GM12892 (cell line): ENCODE results near the gene ZNF595.
A peak's percentile ranks its signal among the peaks of the same experiment; 100 is the strongest.
"Not testable (repeated sequence)": the region's sequence is repeated elsewhere in the genome, so short reads cannot be mapped to it uniquely, and the experiment has no call there.

Experiments
- DNase-seq: peaks from one replicate; pipeline ENCODE4 v3.0.0; 2011; ENCODE audit not compliant: insufficient read length
- FAIRE-seq: peaks from 2 replicates; lab custom pipeline; 2011; peaks lifted over from hg19 to GRCh38; lab: Jason Lieb, UNC
- POLR2A ChIP-seq: IDR thresholded peaks from 2 replicates; pipeline ENCODE4 v1.6.1; 2011; ENCODE audit warnings: low read depth, low read length, control low read depth
- POLR2AphosphoS5 ChIP-seq: IDR thresholded peaks from 2 replicates; pipeline ENCODE4 v1.6.1; 2011; ENCODE audit warnings: low read depth, low read length, control low read depth
- TAF1 ChIP-seq: IDR thresholded peaks from 2 replicates; pipeline ENCODE4 v1.6.1; 2011; ENCODE audit warnings: low read depth, mild to moderate bottlenecking, control low read depth, low read length, borderline replicate concordance

ZNF595 gene

DNA sequence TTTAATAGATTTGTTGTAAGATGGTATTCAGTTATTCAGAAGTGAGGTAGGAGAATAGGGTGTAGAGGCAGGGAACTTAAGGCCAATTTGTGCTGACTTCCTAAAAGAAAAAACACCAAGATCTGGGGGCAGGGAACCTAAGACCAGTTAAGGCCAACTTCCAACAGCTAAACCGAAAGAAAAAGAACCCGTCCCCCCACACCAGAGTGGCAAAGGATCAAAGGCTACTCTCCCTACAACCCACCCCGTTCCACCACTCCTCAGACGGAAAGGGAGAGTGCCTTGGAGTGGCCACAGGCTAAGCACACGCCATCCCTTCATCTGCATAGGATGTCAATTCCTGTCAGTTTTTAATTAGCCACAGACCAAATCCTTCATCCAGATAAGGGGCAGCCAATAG, 67.5 kb downstream of the ZNF595 start:
- TF ChIP-seq POLR2A (no peak), POLR2AphosphoS5 (no peak), TAF1 (no peak)
- FAIRE-seq, result no peak
- no peak for DNase-seq

DNA sequence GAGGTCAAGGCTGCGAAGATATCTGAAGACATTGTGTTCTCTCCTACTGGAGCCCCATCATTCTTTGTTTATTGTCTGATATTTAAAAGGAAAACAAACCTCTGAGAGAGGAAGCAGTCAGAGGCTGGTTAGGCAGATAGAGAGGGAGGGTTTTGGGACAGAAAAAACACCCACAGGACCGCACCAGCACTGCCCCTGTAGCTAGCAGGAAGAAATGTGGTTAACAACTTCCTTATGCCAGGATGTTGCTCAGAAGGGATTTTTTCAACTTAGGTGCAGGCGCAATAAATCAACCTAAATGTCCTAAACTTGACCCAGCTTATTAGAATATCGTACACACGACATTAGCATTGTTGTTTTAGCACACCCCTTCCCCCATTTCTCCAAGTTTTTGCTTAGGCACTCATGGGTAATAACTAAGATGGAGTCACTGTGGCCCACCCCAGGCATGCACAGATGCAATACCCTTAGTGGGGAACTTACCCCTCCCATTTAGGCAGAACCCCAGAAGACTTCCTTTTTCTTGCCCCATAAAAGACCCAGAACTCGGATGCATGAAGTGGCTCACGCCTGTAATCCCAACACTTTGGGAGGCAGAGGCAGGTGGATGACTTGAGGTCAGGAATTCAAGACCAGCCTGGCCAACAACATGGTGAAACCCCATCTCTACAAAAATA, 68.4 kb downstream of the ZNF595 start:
- no peak for TF ChIP-seq TAF1
- TF ChIP-seq POLR2AphosphoS5, result no peak
- no peak for TF ChIP-seq POLR2A
- FAIRE-seq (no peak), DNase-seq (no peak)

DNA sequence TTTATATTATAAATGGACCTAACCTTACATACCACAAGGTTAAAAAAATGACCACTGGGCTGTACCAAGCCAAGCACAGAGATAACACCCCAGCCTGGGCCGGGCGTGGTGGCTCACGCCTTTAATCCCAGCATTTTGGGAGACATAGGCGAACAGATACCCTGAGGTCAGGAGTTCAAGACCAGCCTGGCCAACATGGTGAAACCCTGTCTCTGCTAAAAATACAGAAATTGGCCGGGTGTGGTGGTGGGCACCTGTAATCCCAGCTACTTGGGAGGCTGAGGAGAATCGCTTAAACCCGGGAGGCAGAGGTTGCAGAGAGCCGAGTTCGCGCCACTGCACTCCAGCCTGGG, 70.8 kb downstream of the ZNF595 start:
- DNase-seq, FAIRE-seq: not testable (repeated sequence)

DNA sequence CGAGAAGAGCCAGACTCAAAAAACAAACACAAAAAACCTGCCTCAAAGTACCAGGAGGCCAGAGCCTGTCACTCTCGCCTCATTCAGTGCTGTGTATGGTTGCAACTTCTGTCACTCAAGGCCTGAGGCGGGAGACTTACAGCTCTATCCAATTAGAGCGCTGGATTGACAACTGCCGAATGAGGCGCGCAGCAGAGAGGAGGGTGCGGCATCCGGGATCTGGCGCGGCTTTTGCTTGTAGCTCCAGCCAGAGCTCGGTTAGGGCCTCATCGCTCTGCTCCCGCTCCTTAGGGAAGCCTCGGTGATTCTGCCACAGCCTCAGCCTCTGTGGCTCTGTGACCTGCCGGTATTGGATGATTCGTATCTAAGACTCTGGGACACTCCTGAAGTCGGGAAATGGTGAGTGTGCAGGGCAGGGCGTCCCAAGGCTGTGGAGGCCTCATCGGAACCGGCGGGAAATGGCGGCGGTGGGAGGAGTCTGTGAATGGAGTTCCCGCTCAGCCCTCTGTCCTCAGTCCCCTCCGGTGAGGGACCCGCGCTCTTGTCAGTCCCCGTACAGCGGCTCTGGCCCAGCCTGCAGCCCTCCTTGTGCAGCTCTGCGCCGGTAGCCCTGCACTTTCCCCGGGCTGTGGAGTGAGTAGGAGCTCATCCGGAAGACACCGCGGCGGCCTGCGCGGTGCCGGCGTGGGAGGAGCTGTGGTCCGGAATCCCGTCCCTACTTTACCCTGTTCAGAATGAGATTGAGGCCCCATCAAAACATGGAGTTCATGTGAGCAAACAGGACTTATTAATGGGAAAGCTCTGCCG, 71.4 kb downstream of the ZNF595 start, which contains the start of gene ZNF718:
Gene ZNF718, plus strand, starts transcription at position 227 of the 807 bp plus-strand sequence. Its CDS starts 170 bp downstream, at position 397.
- TF ChIP-seq POLR2AphosphoS5, result peak; percentile 84; the same call in 1 of the 2 replicates
- TF ChIP-seq POLR2A, result peak; percentile 86
- TF ChIP-seq TAF1, result peak; percentile 26; the same call in 1 of the 2 replicates
- DNase-seq (peak; percentile 58), FAIRE-seq (no peak)

DNA sequence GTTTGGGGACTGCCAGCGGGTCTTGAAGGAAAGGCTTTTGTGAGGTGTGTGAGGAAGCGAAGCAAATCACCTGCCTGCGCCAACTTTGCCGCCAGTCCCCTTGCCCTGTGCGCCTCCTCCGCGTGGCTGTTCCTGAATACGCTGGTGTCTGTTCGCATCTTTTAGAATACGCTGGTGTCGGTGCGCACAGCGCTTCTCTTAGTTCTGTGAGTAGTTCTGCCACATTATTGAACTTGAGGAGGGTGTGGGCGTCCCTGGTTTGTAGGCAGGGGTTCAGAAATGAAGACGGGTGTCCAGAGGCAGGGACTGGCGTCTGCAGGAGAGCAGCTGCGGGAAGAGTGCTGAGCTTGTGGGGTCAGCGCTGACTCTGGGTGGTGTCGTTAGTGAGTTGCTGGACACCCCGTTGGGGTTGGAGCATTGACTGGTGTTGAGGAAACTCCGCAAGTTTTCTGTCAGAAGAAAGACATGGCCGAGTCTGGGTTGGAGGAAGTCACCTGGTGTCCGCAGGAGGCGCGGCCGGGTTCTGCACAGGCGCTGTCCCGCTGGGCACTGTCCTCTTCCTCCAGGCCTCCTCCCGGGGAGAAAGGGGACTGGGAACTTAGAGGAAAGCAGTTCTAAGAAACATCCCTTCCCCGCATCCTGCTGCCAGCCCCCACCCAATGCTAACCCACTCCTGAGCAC, 72.1 kb downstream of the ZNF595 start:
- FAIRE-seq (no peak), DNase-seq (no peak)
- TF ChIP-seq TAF1 (no peak), POLR2A (no peak), POLR2AphosphoS5 (no peak)

DNA sequence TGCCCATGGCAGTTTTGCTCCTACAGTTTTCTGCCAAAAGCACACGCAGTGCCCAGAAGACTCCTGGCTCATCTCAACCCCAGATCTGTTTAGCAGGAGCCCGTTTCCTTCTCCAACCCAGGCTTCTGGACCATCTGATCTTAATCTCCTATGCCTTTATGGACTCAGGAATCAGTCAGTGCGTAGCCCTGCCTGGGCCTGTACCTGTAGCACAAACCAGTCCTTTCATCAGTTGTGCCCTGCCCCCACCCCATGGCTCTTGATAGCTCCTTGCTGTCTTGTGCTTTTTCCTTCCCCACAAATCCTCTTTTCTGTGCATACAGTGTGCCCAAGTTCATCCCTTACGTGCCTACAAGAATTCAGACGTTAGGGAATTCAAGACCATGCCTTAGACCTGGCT, 72.7 kb downstream of the ZNF595 start:
- DNase-seq, result no peak
- TF ChIP-seq POLR2AphosphoS5 (no peak), POLR2A (no peak), TAF1 (no peak)
- no peak for FAIRE-seq

DNA sequence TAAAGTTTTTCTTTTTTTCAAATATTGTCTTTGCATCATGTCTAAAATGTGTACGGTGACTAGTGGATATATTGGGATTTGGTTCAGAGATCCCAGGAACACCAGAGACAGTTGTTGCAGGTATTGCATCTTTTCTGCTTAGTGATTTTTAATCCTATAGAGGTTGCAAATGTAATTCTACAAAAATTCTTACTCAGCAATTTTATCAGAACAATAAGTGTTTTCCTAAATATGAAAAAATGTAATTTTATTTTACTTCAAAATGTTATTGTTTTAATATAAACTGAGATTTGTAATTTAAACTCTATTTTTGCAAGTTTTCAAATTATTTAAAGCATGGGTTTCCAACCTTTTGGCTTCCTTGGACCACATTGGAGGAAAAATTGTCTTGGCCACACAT, 79.4 kb downstream of the ZNF595 start:
- DNase-seq (no peak), FAIRE-seq (no peak)
- TF ChIP-seq POLR2A (no peak), TAF1 (no peak), POLR2AphosphoS5 (no peak)
